Breast epithelium (tissue), 3 donors: Measurements from ENCODE around the gene GADD45A.

Experiments
- POLR2A ChIP-seq: fragments of 450-650 bp; IDR thresholded peaks from one replicate; pipeline ENCODE4 v1.6.1; 2016; ENCODE audit warnings: antibody characterized with exemption, mild to moderate bottlenecking, moderate library complexity
- POLR2AphosphoS5 ChIP-seq, 3 donors: sonication (generic); formaldehyde crosslinking; IDR thresholded peaks; one replicate each; pipeline ENCODE4 v1.6.1; 2017; ENCODE audit warnings: antibody characterized with exemption in 3 of 3

DNA sequence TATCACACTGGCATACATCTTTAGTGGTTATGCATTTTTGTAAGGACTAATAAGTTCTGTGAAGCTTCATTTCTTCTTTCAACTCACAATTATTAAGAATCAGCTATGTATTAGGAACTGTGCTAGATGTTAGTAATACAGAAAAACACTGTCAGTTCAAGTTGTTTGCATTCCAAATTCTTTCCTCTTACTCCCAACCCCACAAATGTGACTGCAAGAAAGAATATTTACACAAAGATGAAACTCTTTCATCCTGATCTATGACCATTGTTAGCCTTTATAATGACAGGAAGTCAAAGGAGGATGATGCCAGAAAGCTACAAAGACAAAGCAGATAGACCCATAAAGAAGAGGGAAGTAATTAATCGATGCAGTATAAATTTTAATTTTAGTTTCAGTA lies 21.0 kb upstream of the GADD45A start:
- no peak for TF ChIP-seq POLR2A
- TF ChIP-seq POLR2AphosphoS5 (IDR thresholded peaks at IDR 0.05), result no peak
